ENCODE results near the gene AAK1. TPM values are rescaled to one million over a fixed set of nuclear protein-coding genes. Genes with fewer than 3 reads are reported as not detected.

The AAK1 gene
- total RNA-seq, 1 experiment from 2014 or later: 30.6 TPM

GRCh38 chr2:69588945-69589344 lies 54.6 kb downstream of the AAK1 start:
- WGBS (ENCODE audit: extremely low coverage, insufficient read length, low lambda C conversion rate): no CpG with 5 or more reads among the region's 6 CpGs
- Histone ChIP-seq H2AK5ac (ENCODE audit: insufficient read length, low read length) (no peak overlapping the region), H3T11ph (ENCODE audit: low read length) (no peak overlapping the region), H3K9me3 (ENCODE audit: control insufficient read depth, low read depth, low read length) (no peaks in the 10 kb centered on the region), H3K27ac (ENCODE audit: insufficient read length, low read depth, low read length) (no peak overlapping the region), H4K8ac (replicated peaks; ENCODE audit: insufficient read length, low read depth, low read length) (no peak overlapping the region), H2AFZ (ENCODE audit: low read length) (no peak overlapping the region), H3K79me2 (ENCODE audit: insufficient read depth, low read length) (no peaks in the 10 kb centered on the region), H3K27me3 (ENCODE audit: insufficient read depth, low read length) (no peaks in the 10 kb centered on the region), H3K4me2 (ENCODE audit: insufficient read depth, insufficient read length, low read length) (no peak overlapping the region), H4K20me1 (ENCODE audit: control insufficient read depth, insufficient read depth, insufficient read length) (no peaks in the 10 kb centered on the region), H2BK15ac (ENCODE audit: low read depth, low read length) (no peak overlapping the region), H3K23me2 (ENCODE audit: insufficient read length, low read depth, low read length, poor library complexity, severe bottlenecking) (no peaks in the 10 kb centered on the region), H2BK12ac (ENCODE audit: insufficient read length, low read depth, low read length) (no peak overlapping the region), H3K56ac (ENCODE audit: insufficient read length, low read depth, low read length) (no peak overlapping the region), H2BK120ac (ENCODE audit: low read depth, low read length, poor library complexity, severe bottlenecking) (no peak overlapping the region), H3K9ac (ENCODE audit: extremely low read depth, insufficient read length, low read length) (no peak overlapping the region), H2BK20ac (ENCODE audit: low read depth, low read length, poor library complexity, severe bottlenecking) (no peak overlapping the region), H4K91ac (ENCODE audit: insufficient read length, low read depth, low read length) (no peak overlapping the region), H4K5ac (ENCODE audit: insufficient read length, low read depth, low read length) (no peak overlapping the region), H3K14ac (ENCODE audit: insufficient read depth, low read length) (no peak overlapping the region), H2BK5ac (ENCODE audit: insufficient read length, low read length) (no peak overlapping the region), H3K79me1 (ENCODE audit: insufficient read depth, low read depth, low read length, poor library complexity, severe bottlenecking) (peaks cover 3% of the 10 kb centered on the region), H3K18ac (ENCODE audit: insufficient read length, low read depth, low read length) (no peak overlapping the region), H3K23ac (ENCODE audit: insufficient read length, low read depth, low read length) (no peak overlapping the region), H3K4ac (ENCODE audit: low read depth, low read length) (no peak overlapping the region), H3K4me1 (ENCODE audit: insufficient read depth, low read length) (no peaks in the 10 kb centered on the region)
- no peaks in the 10 kb centered on the region for H3K36me3 Mint-ChIP-seq (ENCODE audit: insufficient read depth in 1 of 3, low read depth in 3 of 3)
- H3K9me3 Mint-ChIP-seq: no peaks in the 10 kb centered on the region
- H3K27me3 Mint-ChIP-seq (ENCODE audit: low read depth): no peaks in the 10 kb centered on the region
- H3K27ac Mint-ChIP-seq: peak overlapping the region in 1 of 3 experiments; percentile 57; a peak in 3 of 7 replicates
- peaks cover 17 to 26% of the 10 kb centered on the region in 2 experiments for H3K4me1 Mint-ChIP-seq
- TF ChIP-seq CTCF (conservative IDR thresholded peaks at IDR 0.05): no peak
- H3K4me3 Mint-ChIP-seq: no peak overlapping the region
- no peak for DNase-seq
